ENCODE results near the gene RNF222.
"Not testable (repeated sequence)": the region's sequence is repeated elsewhere in the genome, so short reads cannot be mapped to it uniquely, and the experiment has no call there.

RNF222 gene

GRCh38 chr17:8382052-8382879 lies 15.4 kb downstream of the RNF222 start:
- DNase-seq, result no peak

DNA sequence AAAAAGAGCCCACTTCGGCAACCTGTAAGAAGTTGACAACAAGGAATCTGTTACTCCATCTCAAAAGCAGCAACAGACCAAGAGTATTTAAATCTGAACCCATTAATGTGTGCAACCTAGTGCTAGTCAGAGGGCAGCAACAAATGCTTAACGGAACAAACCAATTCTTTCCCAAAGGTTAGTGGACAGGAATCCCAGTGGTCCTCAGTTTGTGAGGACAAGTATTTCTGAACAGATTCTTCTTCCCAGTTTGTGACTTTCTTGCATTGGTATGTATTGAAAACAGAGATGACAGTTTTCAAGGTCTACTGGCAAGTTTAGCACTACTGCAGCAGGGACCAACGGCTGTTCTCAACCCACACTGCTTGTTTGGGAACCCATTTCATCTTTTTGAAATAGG lies 17.6 kb downstream of the RNF222 start:
- DNase-seq, result no peak

DNA sequence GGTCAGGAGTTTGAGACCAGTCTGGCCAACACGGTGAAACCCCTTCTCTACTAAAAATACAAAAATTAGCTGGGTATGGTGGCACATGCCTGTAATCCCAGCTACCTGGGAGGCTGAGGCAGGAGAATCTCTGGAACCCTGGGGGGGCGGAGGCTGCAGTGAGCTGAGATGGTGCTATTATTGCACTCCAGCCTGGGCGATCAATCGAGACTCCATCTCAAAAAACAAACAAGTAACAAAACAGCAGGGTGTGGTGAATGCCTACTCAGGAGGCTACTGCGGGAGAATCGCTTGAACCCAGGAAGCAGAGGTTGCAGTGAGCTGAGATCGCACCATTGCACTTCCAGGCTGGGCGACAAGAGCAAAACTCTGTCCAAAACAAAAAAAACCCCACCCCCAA lies 19.5 kb downstream of the RNF222 start:
- not testable (repeated sequence) for DNase-seq

DNA sequence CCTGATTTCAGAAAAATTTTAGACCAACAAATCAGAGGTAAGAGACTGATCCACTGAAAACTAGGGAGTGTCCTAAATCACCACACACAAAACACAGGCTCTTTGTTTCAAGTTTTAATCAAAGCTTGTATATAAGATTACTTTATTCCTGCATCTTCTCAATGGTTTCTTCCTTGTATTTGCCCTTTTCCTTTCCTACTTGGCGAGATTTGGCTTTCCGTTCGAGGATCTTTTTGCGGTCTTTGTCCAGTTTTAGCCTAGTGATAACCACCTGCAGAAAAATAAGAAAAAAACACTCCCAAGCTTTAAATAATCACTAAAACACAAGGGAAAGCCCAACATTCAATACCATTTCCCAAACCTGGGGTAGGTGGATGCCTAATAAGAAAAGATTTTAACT lies 20.2 kb downstream of the RNF222 start:
- DNase-seq, result no peak

GRCh38 chr17:8376271-8377067 lies 21.2 kb downstream of the RNF222 start, which contains the start of gene KRABD2:
KRABD2 (minus strand) TSS chr17:8376704.
- DNase-seq, result peak; percentile 36 to 93 (median 83)

DNA sequence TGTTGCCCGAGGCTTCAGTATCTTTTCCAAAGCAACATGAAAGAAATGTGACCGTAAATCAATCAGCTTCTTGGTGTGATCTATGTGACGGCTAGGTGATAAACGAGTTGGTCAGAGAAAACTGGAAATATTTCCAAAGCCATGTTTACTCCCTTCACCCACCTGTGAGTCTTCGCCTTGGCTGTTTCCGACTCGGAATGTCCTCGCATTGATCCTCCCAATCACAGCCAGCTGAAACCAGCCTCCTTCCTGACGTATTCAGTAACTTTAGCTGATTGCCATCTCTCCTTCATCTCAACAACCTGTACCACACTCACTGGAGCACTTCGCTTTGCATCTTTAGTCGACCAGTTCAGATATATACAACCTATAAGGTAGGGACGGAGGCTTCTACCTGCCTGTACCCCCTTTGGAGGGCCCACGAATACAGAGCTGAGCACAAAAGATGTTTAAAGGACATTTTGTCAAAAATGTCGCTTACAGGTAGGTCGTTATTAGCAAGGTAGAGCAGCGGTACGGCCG lies 21.8 kb downstream of the RNF222 start:
- DNase-seq, result peak in 24 of 58 donors; percentile 5 to 55 (median 26)

- not testable (repeated sequence) for DNase-seq
Observed at GRCh38 chr17:8373856-8374255, 23.8 kb downstream of the RNF222 start.

DNA sequence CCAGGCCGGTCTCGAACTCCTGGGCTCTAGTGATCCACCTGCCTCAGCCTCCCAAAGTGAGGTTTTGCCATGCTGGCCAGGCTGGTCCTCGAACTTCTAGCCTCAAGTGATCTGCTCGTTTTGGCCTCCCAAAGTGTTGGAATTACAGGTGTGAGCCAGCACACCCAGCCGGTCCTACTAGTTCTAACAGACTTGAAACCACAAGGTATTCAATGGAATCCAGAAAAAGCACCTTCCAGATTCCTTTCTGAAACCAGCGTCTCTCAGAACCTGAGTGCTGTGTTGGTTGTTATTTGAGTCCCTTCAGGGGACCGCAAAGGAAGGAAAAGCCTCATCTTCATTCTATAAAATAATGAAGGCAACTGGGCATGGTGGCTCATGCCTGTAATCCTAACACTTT lies 25.2 kb downstream of the RNF222 start:
- no peak for DNase-seq

DNA sequence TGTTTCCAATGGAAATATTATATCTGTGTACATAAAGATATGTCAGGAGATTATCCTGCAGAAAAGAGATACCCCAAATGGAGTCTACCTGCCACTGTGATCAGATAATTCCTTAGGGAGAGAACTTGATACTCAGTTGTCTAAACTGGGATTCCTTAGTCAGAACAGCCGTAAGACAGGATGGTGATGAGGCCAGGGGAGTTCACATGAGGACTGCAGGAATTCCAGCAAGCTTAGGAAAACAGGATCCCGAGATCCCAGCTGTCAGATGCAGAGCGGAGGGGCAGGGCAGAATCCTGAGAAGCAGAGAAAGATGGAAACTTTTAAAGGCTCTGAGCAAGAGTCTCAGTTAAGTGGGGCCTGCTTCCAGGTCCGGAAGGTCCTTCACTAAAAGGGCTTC lies 25.8 kb downstream of the RNF222 start:
- DNase-seq, result no peak

- no peak for DNase-seq
Observed at GRCh38 chr17:8369944-8370343, 27.7 kb downstream of the RNF222 start.

DNA sequence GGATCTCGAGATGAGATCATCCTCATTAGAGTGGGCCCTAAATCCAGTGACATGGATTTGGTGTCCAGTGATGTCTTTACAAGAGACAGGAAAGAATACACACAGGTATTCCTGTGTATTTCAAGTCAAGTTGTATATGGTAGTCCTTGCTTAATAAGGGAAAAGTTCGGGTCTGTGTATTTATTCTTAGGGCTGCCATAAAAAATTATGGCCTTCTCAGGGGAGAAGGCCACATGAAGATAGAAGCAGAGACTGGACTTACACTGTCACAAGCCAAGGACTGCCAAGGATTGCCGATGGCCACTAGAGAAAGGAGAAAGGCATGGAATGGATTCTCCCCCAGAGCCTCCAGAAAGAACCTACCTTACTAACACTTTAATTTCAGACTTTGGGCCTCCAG lies 29.4 kb downstream of the RNF222 start:
- DNase-seq, result no peak

GRCh38 chr17:8366231-8366630 lies 31.4 kb downstream of the RNF222 start:
- no peak for DNase-seq

- no peak for DNase-seq
Observed at GRCh38 chr17:8365143-8365542, 32.5 kb downstream of the RNF222 start.

- DNase-seq, result peak in 13 of 58 donors; percentile 4 to 50 (median 22)
Observed at GRCh38 chr17:8362651-8363332, 34.8 kb downstream of the RNF222 start.

GRCh38 chr17:8360751-8361150 lies 36.9 kb downstream of the RNF222 start:
- DNase-seq, result no peak

- DNase-seq, result no peak
Observed at GRCh38 chr17:8360260-8360659, 37.4 kb downstream of the RNF222 start.

- DNase-seq, result peak in 11 of 58 donors; percentile 2 to 67 (median 23)
Observed at GRCh38 chr17:8359769-8360168, 37.9 kb downstream of the RNF222 start.

DNA sequence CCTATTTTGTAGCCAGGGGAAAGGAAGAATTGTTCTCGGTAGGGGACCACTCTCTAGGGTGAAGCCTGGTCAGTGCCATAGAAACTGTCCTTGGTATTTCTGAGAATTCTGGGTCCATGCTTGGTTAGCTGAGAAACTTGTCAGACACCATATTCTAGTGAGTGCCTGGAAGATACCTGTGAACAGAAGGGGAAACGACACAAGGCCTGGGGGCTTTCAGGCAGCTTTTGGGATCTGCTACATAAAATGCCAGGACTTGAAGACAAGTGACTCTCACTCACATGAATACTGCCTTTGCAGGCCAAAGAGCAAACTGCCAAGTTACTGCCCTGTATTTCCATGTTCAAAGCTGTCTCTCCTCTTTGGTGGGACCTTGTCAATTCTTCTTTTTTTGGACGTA lies 39.7 kb downstream of the RNF222 start:
- DNase-seq, result peak in 1 of 58 donors; percentile 16

- no peak for DNase-seq
Observed at GRCh38 chr17:8354236-8354635, 43.4 kb downstream of the RNF222 start.

GRCh38 chr17:8353736-8354135 lies 43.9 kb downstream of the RNF222 start:
- no peak for DNase-seq

- DNase-seq, result no peak
Observed at GRCh38 chr17:8350339-8350738, 47.3 kb downstream of the RNF222 start.

- DNase-seq, result not testable (repeated sequence)
Observed at GRCh38 chr17:8347001-8347400, 50.6 kb downstream of the RNF222 start.

Data from anterior cingulate cortex (tissue), 58 donors.